Measurements from ENCODE around the gene SCUBE3.
A peak's percentile ranks its signal among the peaks of the same experiment; 100 is the strongest.

Gene SCUBE3

GRCh38 chr6:35185302-35185681, 28.5 kb upstream of the SCUBE3 start:
- no peak overlapping the region for H3K4me3 ChIP-seq (replicated peaks; ENCODE audit: low read depth, low read length)
- peak; percentile 73 for DNase-seq (ENCODE audit: low read depth)
- no peak for TF ChIP-seq CTCF (IDR thresholded peaks at IDR 0.05; ENCODE audit: low read length, missing control alignments)

GRCh38 chr6:35185971-35186370, 27.8 kb upstream of the SCUBE3 start:
- H3K4me3 ChIP-seq (replicated peaks; ENCODE audit: low read depth, low read length) = no peak overlapping the region
- no peak for TF ChIP-seq CTCF (IDR thresholded peaks at IDR 0.05; ENCODE audit: low read length, missing control alignments)
- DNase-seq (ENCODE audit: low read depth) = no peak

- no peak overlapping the region for H3K4me3 ChIP-seq (replicated peaks; ENCODE audit: low read depth, low read length)
- TF ChIP-seq CTCF (IDR thresholded peaks at IDR 0.05; ENCODE audit: low read length, missing control alignments) = no peak
- no peak for DNase-seq (ENCODE audit: low read depth)
Measured at GRCh38 chr6:35186571-35186970, 27.2 kb upstream of the SCUBE3 start.

GRCh38 chr6:35188886-35189285, 24.9 kb upstream of the SCUBE3 start:
- TF ChIP-seq CTCF (IDR thresholded peaks at IDR 0.05; ENCODE audit: low read length, missing control alignments) = no peak
- H3K4me3 ChIP-seq (replicated peaks; ENCODE audit: low read depth, low read length) = no peak overlapping the region

GRCh38 chr6:35190306-35190705, 23.4 kb upstream of the SCUBE3 start:
- no peak for DNase-seq (ENCODE audit: low read depth)
- TF ChIP-seq CTCF (IDR thresholded peaks at IDR 0.05; ENCODE audit: low read length, missing control alignments) = no peak
- no peak overlapping the region for H3K4me3 ChIP-seq (replicated peaks; ENCODE audit: low read depth, low read length)

More at GRCh38 chr6:35188886-35189285, 24.9 kb upstream of the SCUBE3 start:
- no peak for DNase-seq (ENCODE audit: low read depth)

GRCh38 chr6:35191889-35192288, 21.9 kb upstream of the SCUBE3 start:
- DNase-seq (ENCODE audit: low read depth) = no peak
- TF ChIP-seq CTCF (IDR thresholded peaks at IDR 0.05; ENCODE audit: low read length, missing control alignments) = no peak
- no peak overlapping the region for H3K4me3 ChIP-seq (replicated peaks; ENCODE audit: low read depth, low read length)

GRCh38 chr6:35192301-35192860, 21.4 kb upstream of the SCUBE3 start:
- no peak for DNase-seq (ENCODE audit: low read depth)
- TF ChIP-seq CTCF (IDR thresholded peaks at IDR 0.05; ENCODE audit: low read length, missing control alignments) = no peak
- H3K4me3 ChIP-seq (replicated peaks; ENCODE audit: low read depth, low read length) = no peak overlapping the region

Measured in fibroblast of pulmonary artery (primary cell).